NOMO-1 (cell line): ENCODE results near the gene SMAD7.
A peak's percentile ranks its signal among the peaks of the same experiment; 100 is the strongest.

Experiments used
- DNase-seq, 2 experiments: peaks; one replicate each; lab custom pipeline; 2025; ENCODE audit not compliant: unreplicated experiment in 2 of 2; lab: John Stamatoyannopoulos, UW

The SMAD7 gene

GRCh38 chr18:48931680-48932461 lies 18.9 kb downstream of the SMAD7 start:
- no peak for DNase-seq

- no peak for DNase-seq
Observed at GRCh38 chr18:48930926-48931325, 19.8 kb downstream of the SMAD7 start.

- DNase-seq = no peak
Observed at GRCh38 chr18:48929941-48930713, 20.6 kb downstream of the SMAD7 start.

GRCh38 chr18:48929212-48929612 lies 21.6 kb downstream of the SMAD7 start:
- no peak for DNase-seq

GRCh38 chr18:48928787-48929186 lies 22.0 kb downstream of the SMAD7 start:
- DNase-seq = peak; percentile 83 to 86

- no peak for DNase-seq
Observed at GRCh38 chr18:48927286-48928080, 23.3 kb downstream of the SMAD7 start.

DNA sequence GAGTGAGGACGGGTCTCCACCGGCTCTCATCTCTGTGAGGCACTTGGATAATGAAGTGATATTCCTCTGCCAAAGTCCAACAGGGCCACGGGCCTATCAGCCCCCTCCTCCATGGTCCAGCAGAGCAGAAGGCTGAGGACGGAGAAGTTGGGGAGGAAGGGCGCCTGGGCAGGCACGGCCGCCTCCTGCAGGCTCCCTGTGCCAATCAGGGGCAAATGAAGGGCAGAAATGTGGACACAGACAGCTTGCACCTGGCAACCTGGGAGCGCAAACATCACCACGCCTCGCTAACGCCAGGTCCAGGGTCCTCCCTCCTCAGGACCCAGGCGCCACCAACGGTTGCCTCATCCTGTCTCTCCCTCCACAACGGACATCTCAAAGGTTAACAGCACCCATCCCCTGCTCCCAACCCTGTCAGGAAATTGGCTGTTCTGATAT lies 24.3 kb downstream of the SMAD7 start:
- no peak for DNase-seq

DNA sequence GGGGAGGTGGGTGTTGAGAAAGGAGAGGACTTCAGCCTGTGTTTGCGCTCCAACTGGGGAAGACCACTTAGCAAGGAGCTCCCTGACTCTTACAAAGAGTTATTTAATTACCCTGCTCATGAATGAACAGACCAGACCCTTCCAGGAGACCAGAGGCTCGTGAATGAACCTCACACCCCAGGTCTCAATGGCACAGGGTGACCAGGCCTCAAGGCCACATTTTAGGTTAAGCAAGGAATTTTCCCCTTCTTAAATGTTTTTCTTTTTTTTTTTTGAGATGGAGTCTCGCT lies 25.3 kb downstream of the SMAD7 start:
- no peak for DNase-seq

GRCh38 chr18:48924630-48925490 lies 25.9 kb downstream of the SMAD7 start:
- no peak for DNase-seq

GRCh38 chr18:48923746-48924629 lies 26.8 kb downstream of the SMAD7 start:
- peak in 1 of 2 experiments; percentile 21 for DNase-seq

- peak; percentile 85 to 87 for DNase-seq
Observed at GRCh38 chr18:48922801-48923730, 27.7 kb downstream of the SMAD7 start.

DNA sequence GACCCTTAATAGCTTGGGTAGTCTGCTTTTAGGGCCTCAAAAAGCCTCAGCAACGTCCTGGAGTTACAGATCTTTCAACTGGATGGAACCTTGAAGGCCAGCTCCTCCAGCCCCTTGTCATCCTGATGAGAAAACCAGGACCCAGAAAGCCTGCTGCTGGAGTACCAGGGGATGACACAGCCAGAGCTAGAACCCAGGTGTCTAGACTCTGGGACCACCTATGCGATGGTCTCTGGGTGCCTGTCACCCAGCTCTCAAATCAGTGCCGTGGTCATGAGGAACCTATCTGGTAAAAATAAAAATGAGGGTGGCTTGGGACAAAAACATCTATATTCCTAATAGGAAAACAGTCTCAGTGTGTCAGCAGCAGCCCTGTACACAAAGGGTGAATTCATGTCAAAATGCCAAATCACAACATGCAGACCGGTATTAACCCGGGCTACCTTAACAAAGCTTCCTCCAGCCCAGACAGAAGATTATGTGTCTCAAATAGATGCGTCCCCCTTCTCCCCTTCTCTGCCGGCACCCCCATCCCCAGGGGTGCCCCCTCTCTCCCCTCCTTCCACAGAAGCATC lies 28.5 kb downstream of the SMAD7 start:
- no peak for DNase-seq

DNA sequence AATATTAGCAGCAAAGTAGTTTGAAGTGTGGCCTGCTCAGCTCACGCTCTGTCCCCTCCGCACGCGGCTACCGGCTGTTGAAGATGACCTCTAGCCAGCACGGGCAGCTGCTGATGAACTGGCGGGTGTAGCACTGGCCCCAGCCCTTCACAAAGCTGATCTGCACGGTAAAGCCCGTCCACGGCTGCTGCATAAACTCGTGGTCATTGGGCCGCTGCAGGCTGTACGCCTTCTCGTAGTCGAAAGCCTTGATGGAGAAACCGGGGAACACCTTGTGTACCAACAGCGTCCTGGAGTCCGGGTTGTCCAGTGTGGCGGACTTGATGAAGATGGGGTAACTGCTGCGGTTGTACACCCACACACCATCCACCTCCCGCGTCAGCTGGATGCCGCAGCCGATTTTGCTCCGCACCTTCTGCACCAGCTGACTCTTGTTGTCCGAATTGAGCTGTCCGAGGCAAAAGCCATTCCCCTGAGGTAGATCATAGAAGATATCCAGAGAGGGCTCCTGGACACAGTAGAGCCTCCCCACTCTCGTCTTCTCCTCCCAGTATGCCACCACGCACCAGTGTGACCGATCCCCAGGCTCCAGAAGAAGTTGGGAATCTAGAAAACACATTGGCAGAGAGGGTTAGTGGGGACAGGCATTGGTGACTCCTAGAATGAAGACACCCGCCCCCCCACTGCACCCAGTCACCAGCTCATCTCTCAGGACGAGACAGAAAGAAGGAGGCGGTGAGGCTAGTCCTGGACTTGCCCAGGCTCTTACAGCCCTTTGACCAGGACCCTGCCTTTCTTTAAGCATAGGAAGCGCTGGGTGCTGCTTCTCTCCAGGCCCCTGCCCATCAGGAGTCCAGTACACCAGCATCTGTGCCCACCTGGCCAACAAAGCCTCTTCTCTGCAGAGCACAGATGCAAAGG lies 29.2 kb downstream of the SMAD7 start:
- no peak for DNase-seq

DNA sequence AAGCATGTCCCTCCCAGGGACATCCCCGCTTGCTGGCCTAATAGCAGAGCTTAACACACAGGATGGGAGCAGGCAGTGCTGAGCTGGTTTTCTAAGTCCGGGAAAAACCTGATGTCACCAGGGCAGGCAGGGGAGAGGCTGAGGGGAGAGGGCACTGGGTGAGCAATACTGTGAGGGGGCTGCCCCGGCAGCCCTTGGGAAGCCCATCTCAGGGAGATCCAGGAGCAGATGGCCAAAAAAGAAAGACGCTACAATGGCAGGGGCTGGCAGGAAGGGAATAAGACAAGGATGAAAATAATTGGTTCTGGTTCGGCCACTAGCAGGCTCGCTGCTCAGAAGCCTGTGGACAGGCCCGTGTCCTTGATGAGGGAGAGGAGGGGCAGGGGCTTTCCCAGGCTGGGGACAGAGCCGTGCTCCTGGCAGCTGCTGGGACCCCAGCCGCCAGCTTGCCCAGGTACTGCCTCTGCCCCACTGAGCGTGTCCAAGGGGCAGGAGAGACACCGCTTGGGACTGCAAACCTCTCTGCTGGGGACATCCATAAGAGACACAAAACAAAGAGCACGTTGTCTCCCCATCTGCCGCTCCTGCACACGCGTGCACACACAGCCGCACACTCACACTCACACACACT lies 30.2 kb downstream of the SMAD7 start:
- no peak for DNase-seq

DNA sequence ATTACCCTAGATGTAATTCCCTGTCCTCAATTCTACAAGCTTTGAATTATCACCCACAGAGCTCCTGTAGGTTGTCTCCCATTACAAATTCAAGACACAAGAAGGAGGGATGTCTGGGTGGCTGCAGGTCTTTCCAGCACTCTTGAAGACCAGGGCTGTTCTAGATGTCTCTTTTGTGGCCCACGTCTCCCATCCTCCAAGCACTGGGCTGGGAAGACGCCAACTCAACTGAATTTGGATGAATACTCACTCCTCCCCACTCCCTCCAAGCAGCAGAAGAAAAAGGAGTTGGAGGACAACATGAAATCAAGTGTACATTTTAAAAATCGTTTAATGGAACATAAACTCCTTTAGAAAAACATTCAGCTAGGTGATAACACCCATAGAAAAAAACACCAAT lies 31.2 kb downstream of the SMAD7 start:
- DNase-seq = no peak

DNA sequence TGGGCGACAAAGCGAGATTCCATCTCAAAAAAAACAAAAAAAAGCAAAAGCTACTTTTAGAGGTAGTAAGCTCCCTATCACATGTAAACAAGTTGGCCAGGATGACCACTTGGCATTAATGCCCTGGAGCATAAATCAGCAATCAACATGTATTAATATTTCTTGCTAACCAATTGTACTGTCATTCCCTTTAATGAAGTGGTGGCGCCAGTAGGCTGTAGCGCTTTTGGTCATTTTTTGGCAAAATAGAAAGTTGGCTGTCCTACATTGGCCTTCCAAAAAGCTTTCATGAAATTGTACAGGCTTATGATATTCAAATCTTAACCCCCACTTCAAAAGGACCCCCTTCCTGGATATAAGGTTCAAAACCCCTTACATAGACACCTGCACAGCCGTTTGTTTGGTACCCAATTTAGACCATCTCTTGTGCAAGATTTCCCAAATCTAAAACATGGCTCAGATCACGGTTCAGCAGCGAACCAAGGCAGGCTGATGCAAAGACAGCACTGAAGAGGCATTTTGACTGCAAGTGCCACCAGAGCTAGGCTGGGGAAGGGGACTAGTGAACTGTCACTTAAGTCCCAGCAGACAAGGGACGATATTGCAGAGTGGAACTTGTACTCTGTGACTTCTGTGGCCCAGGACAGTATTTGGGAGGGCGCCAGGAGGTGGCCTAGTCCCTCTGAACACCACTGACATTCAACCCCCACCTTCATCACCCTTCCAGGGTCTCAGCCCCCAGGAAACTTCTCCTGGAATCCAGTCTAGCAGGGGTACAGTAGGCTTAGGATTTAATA lies 31.9 kb downstream of the SMAD7 start:
- DNase-seq = no peak
